ENCODE measurements around the gene GRK5.

The GRK5 gene

DNA sequence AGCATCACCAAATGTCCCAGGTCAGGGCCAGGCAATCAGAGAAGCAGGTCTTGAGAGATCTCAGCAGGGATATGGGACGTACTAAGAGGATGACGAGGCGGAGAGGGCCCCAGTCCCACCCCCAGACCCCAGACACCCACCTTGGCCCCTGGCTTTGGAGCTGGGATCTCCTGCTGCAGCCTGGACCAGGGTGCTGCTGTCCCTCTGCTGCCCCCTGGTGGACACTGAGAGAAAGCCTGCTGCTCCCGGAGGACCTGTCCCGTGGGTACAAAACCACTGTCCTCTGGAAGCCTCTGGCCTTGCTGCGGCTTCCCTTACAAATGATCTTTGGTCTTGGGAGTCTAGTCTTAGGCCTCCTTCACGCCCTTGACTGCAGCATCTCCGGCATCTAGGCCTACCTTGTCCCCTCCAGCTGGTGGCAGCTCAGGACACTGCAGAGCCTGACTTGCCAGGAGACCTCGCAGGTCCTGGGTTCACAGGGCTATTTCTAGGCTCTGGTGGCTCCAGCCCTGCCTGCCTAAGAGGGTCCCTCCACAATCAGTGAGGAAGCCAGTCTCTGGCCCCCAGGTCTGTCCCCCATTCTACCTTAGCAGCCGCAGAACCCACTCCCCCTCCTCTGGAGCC, 238.1 kb downstream of the GRK5 start:
- POLR2A ChIA-PET = interaction anchor here (1.0 to 1.4 kb wide), 2 partner anchors 238 to 246 kb away, joined by 3 to 6 read pairs; partner anchors contain the start of gene GRK5
- TF ChIP-seq, protein P1, sequence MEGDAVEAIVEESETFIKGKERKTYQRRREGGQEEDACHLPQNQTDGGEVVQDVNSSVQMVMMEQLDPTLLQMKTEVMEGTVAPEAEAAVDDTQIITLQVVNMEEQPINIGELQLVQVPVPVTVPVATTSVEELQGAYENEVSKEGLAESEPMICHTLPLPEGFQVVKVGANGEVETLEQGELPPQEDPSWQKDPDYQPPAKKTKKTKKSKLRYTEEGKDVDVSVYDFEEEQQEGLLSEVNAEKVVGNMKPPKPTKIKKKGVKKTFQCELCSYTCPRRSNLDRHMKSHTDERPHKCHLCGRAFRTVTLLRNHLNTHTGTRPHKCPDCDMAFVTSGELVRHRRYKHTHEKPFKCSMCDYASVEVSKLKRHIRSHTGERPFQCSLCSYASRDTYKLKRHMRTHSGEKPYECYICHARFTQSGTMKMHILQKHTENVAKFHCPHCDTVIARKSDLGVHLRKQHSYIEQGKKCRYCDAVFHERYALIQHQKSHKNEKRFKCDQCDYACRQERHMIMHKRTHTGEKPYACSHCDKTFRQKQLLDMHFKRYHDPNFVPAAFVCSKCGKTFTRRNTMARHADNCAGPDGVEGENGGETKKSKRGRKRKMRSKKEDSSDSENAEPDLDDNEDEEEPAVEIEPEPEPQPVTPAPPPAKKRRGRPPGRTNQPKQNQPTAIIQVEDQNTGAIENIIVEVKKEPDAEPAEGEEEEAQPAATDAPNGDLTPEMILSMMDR (IDR thresholded peaks at IDR 0.05; ENCODE audit: insufficient read depth, low read length, missing control alignments) = peak; percentile 93
- peak; percentile 16 for DNase-seq (ENCODE audit: low read depth, low spot score)
- CTCF ChIA-PET = interaction anchor here (0.6 to 21.4 kb wide), 47 partner anchors 8 to 391 kb away, joined by 3 to 530 read pairs (median 5); partner anchors contain the start of gene GRK5
- no peak overlapping the region for H3K4me3 ChIP-seq (ENCODE audit: low read depth, low read length)

DNA sequence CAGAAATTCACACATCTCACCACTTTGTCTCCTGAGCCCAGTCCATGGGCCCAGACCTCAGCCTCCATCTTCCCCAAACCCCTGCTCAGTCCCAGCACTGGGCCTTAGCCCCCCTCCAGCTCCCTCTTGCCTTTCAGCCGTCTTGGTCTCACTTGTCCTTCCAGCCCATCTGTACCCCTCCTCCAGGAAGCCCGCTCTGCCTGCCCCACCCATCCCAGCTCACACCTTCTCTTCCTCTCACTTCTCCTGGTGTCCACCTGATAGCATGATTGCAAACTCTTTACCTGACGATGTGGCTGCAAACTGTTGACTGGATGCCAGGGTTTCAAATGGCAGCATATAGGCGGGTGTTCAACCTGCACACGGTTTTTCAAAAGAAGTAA, 238.6 kb downstream of the GRK5 start:
- no peak for DNase-seq (ENCODE audit: low read depth, low spot score)
- TF ChIP-seq, protein P1 (IDR thresholded peaks at IDR 0.05; ENCODE audit: insufficient read depth, low read length, missing control alignments) = no peak
- CTCF ChIA-PET = interaction anchor here (0.7 to 21.4 kb wide), 39 partner anchors 9 to 392 kb away, joined by 3 to 530 read pairs (median 5); partner anchors contain the start of gene GRK5
- POLR2A ChIA-PET = interaction anchor here (1.0 to 1.4 kb wide), 2 partner anchors 238 to 246 kb away, joined by 3 to 6 read pairs; partner anchors contain the start of gene GRK5
- H3K4me3 ChIP-seq (ENCODE audit: low read depth, low read length) = no peak overlapping the region

DNA sequence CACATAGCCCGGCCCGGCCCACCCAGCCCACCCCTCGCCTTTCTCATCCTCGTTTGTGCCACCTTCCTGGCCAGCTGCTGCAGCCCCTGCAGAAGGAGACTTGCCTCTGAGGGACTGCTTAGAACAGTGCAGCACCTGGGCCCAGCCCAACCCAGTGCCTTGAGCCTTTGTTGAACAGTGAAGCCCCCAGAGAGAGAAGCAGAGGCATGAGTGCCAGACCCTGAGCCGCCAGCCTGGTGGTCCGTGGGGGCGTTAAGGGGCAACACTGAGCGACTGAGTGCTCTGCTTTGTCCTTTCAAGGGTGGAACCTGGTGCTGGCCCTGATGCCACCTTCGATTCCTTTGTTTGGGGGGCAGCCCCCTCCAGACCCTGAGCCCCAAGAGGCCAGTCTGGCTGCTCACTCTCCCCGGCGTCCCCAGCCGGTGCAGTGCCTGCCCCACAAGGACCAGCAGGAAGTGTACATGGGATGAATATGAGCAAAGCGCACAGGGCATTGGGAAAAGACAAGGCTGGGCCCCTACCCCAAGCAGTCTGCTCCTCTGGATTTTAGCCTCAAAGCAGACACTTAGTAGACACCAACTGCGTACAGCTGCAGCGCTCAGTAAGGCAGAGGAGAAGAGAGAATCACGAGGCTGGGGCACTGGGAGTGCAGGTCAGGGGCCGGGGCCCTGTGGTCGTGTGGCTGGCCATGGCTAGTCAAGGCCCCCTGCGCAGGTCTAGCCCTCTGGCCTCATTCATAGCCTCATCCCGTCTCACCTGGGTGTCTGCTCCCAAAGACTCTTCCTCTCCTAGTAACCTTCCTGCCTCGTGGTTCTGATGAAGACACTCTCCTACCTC, 239.3 kb downstream of the GRK5 start:
- no peak overlapping the region for H3K4me3 ChIP-seq (ENCODE audit: low read depth, low read length)
- TF ChIP-seq, protein P1 (IDR thresholded peaks at IDR 0.05; ENCODE audit: insufficient read depth, low read length, missing control alignments) = no peak
- ChIA-PET POLR2A (no interaction called here), CTCF (interaction anchor here (0.6 to 21.4 kb wide), 28 partner anchors 8 to 1190 kb away, joined by 3 to 530 read pairs (median 5); partner anchors contain the start of gene GRK5)
- DNase-seq (ENCODE audit: low read depth, low spot score) = no peak

DNA sequence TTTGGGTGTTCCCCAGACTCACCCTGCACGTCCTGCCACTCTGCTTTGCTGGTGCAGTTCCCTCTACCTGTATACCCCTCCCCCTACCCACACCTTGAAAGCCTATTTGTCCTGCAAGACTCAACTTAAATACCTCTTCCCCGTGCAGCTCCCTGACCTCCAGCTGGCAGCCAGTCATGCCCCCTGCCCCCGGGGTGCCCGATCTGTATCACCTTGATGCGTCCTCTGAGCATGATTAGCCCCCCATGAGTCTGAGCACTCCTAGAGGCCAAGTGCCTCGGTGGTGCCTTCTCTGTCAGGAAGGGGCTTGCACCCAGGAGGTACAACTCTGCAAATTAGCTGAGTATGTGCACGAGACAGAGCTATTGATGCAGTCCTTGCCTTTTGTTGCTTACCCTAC, 240.1 kb downstream of the GRK5 start:
- CTCF ChIA-PET = interaction anchor here (0.6 to 21.4 kb wide), 5 partner anchors 7 to 1191 kb away, joined by 3 to 530 read pairs (median 5); partner anchors contain the start of gene GRK5
- POLR2A ChIA-PET = interaction anchor here (1.0 kb wide), 1 partner anchor 95 kb away, joined by 5 read pairs; the partner anchor contains the start of gene RGS10
- no peak overlapping the region for H3K4me3 ChIP-seq (ENCODE audit: low read depth, low read length)
- TF ChIP-seq, protein P1 (IDR thresholded peaks at IDR 0.05; ENCODE audit: insufficient read depth, low read length, missing control alignments) = no peak
- DNase-seq (ENCODE audit: low read depth, low spot score) = no peak

DNA sequence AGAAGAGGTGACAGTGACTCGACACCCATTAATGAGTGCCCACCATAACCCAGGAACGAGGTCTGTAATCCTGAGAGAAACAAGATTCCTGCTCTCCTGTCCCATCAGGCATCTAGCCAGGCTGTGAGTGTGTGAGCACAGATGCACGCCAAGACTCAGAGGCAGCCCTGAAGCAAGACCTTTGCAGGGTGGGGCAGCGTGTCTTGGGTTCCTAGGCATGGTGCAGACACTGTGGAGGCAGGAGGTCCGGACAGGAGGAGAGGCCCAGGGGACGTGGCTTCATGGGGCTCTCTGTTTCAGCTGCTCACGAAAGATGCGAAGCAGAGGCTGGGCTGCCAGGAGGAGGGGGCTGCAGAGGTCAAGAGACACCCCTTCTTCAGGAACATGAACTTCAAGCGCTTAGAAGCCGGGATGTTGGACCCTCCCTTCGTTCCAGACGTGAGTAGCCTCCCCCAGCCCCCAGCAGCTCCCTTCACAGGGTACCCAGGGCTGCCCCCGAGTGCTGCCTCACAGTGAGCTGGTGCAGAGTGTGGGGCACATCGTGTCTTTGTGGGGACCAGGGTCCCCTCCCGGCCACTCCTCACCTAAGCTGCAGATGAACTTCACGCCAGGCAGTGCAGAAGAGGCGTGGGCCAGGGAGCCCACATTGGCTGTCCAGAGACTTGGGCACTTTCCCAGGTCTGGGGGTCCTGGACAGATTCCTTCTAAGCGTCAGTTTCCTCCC, 240.6 kb downstream of the GRK5 start:
- no peak overlapping the region for H3K4me3 ChIP-seq (ENCODE audit: low read depth, low read length)
- TF ChIP-seq, protein P1 (IDR thresholded peaks at IDR 0.05; ENCODE audit: insufficient read depth, low read length, missing control alignments) = no peak
- POLR2A ChIA-PET = interaction anchor here (1.0 kb wide), 1 partner anchor 95 kb away, joined by 5 read pairs; the partner anchor contains the start of gene RGS10
- CTCF ChIA-PET = interaction anchor here (0.7 to 21.4 kb wide), 7 partner anchors 8 to 245 kb away, joined by 3 to 530 read pairs (median 5); partner anchors contain the start of gene GRK5
- DNase-seq (ENCODE audit: low read depth, low spot score) = no peak
